Stimulated activated CD4-positive, alpha-beta T cell treated with anti-CD3 and anti-CD28 coated beads, Interleukin-1b, Interleukin-23, amount 100 ng/mL, for 48 hours (primary cell): ENCODE data around the gene UBE2H.
"Not testable (repeated sequence)": the region's sequence is repeated elsewhere in the genome, so short reads cannot be mapped to it uniquely, and the experiment has no call there.

ENCODE experiments used
- DNase-seq: peaks from one replicate; pipeline ENCODE4 v3.0.0-alpha.2; 2020

The UBE2H gene

DNA sequence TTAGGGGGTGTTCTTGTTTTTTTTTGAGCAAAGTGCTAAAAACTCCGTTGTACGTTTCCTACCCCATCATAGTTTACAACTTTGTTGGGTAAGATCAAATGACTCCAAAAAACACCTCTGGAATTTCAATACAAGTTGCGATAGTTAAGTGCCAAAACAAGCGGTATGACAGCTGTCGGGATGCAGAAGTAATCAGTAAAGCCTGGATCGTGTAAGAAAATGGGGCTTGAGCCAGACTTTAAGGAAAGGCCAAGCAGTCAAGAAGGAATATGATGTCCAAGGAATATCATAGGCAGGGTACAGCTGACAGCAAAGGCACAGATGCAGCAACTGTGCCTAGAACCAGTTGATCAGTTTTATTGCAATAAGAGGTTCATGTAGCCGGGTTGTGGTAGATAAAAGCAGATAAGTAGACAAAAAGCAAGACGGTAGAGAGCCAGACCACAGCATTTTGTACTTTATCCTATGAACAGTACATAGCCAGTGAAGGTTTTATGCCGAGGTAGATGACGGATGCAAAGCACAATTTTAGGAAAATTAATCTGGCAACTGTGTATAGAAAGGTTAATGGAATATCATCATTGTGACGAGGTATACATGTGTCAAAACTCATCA lies 45.5 kb downstream of the UBE2H start:
- DNase-seq: no peak

DNA sequence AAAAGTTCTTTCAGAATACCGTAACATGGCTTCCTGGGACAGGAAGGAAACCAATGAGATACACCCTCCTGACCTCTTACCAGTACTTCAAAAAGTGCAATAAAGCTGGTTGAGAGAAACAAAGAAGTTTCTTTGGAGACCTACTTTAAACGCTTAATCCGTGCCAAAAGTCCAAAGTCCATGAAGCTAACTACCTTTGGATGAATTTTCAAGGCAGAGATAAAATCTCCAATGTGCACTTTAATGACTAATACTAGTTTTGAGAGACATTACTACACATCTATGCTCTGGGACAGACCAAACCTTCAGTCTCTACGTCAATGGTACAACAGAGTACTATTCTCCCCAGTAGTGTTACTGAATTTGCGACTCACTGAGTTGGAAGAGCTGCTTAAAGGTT lies 46.1 kb downstream of the UBE2H start:
- DNase-seq: no peak

DNA sequence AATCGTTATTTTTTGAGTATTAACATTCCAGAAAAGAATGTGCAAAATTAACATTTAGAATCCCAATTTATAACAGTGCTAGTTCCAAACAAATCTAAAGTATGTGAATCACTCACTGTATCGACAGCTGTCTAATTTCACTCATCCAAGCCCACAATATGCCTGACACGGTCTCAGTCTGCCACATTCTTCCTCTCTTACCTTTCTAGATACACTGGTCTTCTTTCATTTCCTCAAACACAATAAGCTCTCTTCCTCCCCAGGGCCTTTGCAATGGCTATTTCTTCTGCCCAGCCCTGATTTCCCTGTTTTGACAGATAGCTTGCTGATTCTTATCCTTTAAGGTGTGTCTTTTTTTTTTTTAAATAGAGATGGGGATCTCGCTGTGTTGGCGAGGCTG lies 48.8 kb downstream of the UBE2H start:
- DNase-seq: no peak

DNA sequence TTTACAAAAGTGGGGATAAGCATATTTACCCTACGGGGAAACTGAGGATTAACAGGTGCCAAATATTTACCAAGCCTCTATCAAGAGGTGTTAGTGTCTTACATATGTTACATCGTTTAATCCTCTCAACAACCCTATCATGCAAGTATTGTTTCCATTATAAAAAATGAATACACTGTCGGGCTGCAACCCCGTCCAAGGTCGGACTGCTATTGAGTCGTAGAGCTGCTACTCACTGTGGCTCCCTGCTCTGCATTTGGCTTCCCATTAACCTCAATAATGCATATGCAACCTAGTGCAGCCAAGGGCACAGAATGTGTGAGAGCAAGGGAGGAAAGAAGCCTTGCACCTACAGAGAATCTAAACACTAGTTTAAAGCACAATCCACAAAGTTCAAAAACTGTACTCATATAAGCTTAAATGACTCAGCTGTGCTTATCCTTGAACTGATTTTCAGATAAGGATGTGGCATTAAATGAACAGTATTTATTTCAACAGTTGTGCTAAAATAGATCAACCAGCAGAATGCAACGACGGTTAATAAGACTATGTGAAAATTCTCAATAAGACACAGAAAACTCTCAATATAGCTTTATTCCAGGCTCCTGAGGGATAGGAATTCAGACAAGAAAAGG lies 49.9 kb downstream of the UBE2H start:
- DNase-seq: no peak

DNA sequence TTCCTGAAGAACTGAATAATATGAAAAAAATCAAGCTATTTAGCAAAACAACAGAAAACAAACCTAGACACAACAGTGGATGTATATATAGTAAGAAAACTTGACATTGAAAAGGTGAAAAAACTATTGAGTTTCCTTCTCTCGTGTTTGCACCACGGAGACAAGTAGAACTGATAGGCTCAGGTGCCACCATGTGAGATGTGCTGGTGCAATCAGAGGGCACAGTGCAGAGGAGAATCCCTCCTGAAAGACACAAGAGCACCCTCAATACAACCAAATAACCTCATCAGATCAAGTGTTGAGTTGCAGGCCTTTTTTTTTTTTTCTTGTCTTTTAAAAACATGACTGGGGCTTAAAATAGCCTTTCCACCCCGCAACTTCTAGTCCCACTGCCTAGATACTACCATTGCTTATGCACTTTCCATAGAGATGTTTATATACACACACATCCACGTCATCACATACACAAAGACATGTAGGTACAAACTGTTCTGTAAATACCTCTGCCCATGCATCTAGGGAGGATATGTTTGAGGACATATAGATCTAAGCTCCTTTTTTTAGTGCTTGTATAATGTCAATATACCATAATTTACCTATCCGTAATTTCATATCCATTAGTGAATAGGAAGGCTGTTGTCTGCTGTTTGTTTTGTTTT lies 54.1 kb downstream of the UBE2H start:
- no peak for DNase-seq

DNA sequence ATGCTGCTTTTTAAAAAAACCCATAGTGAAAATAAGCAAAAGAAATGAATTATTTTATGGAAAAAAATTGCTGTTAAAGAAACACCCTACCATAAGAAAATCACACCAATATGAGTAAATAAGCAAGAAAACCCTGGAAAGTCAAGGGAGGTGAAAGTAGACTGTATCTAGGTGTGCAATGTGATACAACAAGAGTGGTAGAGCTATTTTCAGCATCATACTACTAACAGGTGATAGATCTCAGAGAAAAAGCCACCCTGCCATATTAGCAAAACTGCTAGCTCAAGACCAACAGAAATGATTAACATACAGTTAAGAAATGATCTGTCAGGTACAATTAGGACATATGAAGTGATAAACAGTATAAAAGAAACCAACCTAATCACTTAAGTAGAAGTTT lies 54.8 kb downstream of the UBE2H start:
- DNase-seq: no peak

DNA sequence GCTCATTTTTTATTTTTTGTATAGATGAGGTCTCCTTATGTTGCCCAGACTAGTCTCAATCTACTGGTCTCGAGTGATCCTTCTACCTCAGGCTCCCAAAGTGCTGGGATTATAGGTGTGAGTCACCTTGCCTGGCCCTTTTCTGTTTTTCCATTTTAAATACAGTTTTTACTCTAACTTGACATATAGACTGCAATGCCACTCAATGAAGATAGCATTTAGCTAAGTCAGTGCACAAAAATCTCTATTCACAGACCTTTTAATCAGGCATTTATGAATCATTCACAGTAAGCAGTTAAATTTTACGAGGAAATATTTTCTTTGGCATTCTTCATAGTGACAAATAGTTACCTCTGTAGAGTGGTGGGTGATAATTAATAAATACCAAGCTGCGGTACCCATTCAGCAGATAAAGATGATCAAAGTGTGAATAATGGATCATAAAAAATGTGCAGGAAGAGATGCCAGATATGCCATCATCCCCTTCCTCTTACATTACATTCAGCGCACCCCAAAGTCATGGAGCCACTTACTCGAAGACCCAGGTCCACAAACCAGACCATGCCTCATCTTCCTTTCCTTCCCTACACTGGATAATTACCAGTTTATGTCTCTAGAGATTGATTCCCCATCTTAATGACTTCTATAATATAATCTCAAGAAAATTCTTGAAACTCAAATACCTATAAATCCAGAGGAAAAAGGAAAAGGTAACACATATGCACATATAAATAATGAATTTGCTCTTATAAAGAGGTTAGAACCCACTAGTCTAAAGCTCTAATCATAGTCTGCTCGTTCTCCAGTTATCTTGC lies 56.0 kb downstream of the UBE2H start:
- no peak for DNase-seq

DNA sequence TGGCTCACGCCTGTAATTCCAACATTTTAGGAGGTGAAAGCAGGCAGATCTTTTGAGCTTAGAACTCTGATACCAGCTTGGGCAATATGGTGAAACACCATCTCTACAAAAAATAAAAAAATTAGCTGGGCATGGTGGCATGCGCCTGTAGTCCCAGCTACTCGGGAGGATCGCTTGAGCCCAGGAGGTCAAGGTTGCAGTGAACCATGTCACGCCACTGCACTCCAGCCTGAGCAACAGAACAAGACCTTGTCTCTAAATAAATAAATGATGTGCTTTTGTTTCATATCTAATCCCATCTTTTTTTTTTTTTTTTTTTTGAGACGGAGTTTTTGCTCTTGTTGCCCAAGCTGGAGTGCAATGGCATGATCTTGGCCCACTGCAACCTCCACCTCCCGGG lies 58.6 kb downstream of the UBE2H start:
- not testable (repeated sequence) for DNase-seq

DNA sequence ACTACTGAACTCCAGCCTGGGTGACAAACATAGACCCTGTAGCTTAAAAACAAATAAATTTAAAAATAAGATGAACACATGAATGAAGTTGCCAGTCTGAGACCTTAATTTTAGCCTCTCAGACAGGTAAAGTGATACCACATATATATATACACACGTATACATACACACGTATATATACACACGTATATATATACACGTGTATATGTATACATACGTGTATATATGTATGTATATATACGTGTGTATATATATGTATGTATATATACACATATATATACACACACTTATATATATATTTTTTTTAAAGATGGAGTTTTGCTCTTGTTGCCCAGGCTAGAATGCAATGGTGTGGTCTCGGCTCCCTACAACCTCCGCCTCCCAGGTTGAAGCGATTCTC lies 62.7 kb downstream of the UBE2H start:
- DNase-seq: no peak

DNA sequence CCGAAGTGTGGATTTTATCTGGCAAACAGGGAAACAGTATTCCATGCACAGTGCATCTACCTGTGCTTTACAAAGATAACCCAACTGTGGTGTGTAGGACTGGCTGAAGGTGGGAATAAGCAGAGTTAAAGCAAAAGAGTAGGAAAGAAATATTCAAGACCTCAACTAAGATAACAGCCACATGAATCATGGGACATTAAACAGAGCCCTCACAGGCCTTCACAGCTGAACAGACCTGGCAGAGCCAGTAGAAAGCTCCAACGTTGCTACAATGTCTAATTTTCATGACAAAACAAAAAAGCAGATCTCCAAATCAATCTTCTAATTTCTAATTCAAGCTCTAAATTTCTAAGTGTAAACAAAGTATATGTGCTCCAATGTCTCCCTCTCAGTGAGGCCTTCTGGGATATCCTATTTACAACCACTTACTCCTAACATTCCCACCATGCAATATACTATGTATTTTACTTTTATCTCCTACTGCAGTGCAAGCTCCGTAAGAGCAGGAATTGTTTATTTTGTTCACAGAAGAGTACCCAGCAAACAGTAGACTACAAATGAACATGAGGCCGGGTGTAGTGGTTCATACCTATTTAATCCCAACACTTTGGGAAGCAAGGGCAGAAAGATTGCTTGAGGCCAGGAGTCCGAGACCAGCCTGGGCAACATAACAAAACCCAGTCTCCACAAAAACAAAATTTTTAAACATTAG lies 63.5 kb downstream of the UBE2H start:
- DNase-seq: no peak

DNA sequence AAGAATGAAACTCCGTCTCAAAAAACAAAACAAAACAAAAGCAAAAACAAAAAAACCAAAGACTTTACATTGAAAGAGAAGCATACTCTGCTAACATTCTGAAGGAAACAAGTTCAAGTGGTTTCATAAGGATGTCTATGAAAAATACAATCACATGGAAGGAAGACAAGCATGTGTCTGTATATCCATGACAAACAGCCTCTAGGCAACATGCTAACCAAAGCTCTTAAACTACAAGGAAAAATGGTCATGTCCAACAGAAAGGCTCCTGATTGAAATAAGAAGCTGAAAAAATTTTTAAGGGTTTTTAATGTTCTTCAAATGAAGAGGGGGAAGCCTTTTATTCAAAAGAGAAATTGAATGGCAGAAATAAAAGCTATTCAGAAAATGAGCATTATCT lies 64.9 kb downstream of the UBE2H start:
- no peak for DNase-seq

DNA sequence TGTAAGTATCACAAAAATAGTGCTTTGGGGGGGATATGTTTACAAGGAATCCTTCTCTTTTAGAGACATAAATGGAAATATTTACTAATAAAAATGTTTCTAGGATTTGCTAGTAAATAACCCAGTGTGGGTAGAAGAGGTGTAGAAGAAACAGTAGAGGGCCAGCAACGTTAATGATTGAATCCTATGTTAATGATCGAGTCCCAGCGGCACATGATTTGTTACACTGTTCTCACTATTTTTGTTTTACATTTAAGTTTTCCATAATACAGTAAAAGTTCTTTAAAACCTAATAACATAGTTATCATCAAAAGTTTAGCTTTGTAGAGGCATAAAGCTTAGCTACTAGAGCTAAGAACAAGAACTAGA lies 66.0 kb downstream of the UBE2H start:
- no peak for DNase-seq

DNA sequence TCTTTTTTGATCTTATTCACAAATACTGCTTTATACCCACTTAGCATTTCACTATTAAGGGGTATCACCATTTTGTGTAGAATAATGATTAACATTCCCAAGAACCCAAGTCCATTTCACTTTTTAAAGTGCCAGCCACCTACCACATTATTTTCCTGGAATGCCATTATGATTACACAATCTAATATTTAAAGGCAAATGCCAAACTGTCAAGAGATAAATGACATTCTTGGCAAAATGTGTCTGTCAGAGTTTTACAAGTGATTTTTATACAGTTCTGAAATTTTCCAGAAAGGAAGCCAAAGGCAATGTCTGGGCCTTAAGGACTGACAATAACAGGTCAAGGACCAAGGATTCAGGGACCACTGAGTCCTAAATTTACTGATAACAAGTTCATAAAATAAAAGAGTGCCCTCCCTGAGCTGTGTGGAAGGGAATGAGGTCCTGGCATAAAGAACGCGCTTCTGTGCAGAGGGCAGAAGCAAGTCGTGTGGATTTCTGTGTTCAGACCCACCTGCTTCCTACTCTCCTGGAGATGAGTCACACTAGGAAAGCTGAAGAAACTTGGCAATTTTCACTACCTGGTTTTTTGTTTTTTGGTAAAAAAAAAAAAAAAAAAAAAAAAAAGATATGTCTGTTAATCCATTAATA lies 66.5 kb downstream of the UBE2H start:
- no peak for DNase-seq

DNA sequence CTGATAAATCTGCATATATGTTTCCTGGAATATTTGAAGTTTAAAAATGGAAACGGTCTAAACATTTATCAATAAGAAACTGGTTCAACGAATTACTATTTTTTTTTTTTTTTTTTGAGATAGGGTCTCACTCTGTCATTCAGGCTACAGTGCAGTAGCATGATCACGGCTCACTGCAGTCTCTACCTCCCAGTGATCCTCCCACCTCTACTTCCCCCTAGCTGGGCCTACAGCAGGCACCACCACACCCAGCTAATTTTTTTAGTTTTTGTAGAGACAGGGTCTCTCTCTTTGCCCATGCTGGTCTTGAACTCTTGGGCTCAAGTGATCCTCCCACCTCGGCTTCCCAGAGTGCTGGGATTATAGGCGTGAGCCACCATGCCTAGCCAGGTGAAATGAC lies 68.3 kb downstream of the UBE2H start:
- no peak for DNase-seq

DNA sequence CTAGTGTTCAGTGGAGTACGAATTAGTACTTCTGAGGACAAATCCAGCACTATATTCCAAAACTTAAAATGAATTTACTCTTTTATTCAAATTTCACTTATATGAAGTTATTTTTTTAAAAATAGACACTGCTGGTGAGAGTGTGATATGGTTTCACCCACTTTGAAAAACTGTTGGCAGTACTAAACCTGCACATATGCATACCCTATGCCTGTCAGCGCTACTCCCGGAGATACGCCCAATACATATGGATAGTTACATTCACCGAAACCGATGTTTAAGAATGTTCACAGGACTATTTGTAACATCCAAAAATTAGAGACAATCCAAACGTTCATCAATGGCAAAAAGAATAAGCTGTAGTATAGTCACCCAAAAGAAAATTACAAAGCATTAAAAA lies 69.6 kb downstream of the UBE2H start:
- DNase-seq: no peak

DNA sequence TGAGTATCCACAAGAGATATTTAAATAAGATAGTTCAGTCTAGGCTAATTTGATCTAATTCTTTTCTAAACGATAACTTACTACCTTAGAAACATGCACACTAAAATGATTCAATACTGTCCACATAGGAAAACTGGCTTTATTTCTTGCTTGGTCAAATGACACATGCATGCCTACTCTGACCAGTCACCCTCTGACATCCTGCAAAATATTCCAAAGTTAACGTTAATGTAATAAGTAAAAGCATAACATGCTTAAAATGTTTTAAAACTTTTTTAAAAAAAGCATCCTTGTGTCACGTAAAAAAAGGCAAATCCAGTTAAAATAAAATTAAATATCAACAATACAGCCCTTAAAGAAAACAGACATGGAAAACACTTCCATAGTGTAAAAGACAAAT lies 70.2 kb downstream of the UBE2H start:
- DNase-seq: no peak

DNA sequence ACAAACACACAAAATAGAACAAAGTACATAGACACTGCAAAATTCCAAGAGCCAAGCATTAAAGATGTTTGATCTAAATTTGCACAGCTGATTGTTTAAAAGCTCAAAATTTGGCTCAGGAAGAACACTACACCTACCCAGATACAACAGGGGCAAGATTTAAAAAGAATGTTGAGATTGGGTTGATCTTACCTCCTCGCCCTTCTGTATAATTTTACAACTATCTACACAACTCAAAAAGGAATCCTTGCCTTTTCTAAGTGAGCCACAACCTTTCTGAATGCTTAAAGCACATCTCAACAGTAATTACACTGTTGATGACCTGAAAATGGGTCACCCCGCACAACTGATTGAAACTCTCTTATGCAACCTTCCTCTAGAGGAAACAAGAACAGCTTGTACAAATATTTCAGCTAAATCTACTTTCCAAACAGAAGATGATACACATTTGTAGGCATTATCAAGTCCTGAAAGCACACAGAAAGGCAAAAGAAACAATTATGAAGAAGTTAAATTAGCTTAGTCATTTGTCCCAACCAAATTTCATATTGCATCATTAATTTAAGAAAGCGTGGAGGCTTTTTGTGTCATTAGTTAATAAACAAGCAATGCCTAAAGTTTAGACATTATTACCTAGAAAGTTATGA lies 75.5 kb downstream of the UBE2H start:
- DNase-seq: no peak

DNA sequence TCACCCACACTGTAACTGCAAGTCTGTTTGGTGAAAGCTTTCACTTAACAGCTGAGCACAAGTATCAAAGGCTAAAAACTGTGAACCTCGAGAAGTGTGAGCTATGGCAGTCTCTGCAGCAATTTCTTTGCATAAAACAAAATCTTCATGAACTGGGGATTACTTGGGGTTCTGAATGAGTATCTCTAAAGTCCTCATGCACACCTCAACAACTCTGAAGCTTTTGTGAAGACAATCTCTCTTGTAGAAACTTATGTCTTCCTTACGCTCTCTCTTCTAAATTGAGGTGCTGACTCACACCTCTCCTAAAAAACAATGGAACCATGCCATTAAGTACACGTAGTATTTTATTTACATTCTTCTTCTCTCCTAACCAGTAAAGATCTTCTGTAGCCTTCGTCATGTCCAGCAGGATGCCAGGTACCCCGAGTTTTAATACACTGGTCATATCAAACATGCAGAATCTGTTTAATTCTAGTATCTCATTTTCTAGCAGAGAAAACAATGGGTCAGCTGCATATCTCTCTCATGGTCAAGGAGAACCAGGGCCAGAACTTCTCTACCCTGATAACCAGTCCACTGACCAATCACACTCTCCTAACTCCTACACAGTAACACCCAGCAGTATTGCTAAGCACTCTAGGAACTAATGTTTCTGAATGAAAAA lies 76.9 kb downstream of the UBE2H start:
- no peak for DNase-seq

DNA sequence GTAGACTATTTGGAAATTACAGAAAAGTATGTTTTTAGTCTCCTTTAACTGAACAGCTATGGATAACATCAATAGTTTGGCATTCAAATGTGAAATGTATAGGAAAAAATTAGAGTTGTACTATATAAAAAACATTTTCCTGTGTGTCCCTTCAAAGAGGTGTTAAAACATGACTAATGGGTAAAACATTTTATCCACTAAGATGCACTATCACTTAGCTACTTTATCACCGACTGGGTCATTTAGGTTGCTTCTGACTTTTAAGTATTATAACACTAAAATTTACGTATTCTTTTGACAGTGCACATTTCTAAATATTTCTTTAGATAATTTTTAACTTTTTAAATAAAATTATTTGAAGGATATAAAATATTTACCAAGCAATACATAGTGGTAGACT lies 77.6 kb downstream of the UBE2H start:
- no peak for DNase-seq

DNA sequence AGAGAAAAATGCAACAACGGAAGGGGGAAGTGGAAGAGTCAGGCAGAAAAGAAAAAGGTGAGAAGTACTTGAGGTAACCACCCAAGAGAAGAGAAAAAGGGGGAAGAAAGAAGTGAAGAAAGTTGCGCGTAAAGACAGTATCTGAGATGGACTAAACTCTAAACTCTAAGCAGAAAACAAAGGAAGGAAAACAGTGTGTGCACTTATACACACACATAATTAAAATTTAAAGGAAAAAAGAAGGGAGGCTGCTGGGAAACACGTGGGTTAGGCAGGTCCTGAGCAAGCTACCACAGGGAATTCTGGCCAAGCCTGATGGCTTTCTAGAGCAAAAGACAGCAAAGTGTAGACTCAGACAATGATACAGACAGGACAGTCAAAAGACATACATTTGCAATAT lies 78.0 kb downstream of the UBE2H start:
- DNase-seq: no peak

DNA sequence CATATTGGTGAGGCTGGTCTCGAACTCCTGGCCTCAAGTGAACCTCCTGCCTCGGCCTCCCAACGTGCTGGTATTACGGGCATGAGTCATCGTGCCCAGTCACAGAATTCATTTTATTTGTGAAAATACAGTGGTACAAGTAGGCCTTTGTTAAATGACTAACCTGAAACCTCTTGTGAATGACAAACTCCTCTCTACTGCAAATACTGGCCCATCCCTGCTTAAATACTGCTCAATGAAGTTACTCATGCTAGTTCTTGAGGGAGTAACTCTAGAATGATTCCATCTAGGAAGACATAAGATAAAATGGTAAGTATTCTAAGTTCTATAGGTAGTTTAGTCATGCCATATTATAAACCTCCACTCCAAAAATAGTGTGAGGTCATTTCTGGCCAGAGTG lies 80.7 kb downstream of the UBE2H start:
- DNase-seq: peak; percentile 37

DNA sequence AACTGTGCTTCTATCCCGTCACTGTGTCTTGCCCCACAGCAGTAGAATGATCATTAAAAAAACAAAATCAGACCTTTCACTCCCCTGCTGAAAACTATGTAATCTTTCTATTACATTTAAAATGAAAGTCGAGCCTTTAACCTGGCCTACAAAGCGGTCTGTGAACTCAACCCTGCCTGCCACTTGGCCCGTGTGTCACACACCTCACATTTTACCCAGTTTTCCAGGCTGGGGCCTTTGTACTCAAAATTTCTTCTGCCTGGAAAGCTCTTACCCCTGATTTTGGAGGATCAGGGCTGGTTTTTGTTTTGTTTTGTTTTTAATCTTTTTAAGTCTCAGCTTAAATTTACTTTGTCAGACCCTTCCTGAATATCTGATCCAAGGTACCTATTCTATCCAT lies 82.1 kb downstream of the UBE2H start:
- no peak for DNase-seq
